GM20000 (cell line): Measurements from ENCODE around the gene ZNF296.

ENCODE experiments used
- DNase-seq: peaks from one replicate; pipeline ENCODE4 v3.0.0; 2012; ENCODE audit warnings: low spot score
- TF ChIP-seq, protein P1 (sequence below): IDR thresholded peaks from 2 replicates; pipeline ENCODE4 v1.5.1; 2012; ENCODE audit warnings: mild to moderate bottlenecking, control low read depth; ENCODE audit errors: extremely low read depth, missing control alignments

Gene ZNF296

DNA sequence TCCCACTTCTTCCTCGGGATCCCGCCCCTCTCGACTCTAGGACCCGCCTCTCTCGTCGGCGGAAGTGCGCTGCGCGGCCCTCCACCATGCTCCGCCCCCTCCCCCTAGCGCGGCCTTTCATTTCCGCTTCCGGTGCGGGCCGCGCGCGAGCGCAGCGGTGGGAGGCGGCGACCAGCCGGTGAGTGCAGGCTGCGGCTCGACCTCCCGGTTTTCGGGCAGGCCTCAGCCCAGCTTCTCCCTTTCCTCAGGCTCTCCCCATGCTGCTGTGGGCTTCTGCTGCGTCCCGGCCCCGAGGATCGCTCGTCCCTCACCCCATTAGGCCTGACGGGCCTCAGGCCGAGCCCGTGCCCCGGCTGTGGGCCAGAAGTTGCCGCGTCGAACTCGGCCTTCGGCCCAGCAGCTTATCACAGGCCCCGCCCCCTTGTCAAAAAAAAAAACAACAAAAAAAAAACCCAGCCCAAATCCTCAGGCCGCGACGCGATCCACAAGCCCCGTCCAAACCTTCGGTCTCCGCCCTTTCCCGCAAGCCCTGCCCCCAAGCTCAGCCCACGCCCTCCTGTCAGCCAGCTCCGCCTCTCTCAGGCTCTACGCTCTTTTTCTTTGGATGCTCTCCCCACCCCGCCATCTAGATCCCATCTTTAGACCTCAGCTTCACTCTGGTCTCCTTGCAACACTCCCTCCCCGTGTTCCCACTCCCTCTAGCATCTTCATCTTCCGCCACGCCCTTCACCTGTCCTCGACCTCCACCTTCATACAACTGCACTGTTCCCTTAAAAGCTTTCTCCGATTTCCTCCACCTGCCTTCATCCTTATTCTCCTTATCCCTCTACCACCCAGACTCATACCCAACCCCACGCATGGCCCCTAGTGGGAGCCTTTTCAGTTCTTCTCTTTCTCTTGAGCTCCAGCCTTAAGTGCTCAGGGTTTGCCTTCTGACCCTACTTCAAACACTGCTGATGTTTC lies 37.1 kb downstream of the ZNF296 start, which contains the start of gene CLASRP:
TSS of gene CLASRP (plus strand) at position 115 of the 963 bp plus-strand sequence. CDS start 1,168 bp downstream, outside the sequence.
- TF ChIP-seq, protein P1, sequence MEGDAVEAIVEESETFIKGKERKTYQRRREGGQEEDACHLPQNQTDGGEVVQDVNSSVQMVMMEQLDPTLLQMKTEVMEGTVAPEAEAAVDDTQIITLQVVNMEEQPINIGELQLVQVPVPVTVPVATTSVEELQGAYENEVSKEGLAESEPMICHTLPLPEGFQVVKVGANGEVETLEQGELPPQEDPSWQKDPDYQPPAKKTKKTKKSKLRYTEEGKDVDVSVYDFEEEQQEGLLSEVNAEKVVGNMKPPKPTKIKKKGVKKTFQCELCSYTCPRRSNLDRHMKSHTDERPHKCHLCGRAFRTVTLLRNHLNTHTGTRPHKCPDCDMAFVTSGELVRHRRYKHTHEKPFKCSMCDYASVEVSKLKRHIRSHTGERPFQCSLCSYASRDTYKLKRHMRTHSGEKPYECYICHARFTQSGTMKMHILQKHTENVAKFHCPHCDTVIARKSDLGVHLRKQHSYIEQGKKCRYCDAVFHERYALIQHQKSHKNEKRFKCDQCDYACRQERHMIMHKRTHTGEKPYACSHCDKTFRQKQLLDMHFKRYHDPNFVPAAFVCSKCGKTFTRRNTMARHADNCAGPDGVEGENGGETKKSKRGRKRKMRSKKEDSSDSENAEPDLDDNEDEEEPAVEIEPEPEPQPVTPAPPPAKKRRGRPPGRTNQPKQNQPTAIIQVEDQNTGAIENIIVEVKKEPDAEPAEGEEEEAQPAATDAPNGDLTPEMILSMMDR = no peak
- peak; percentile 92 for DNase-seq

DNA sequence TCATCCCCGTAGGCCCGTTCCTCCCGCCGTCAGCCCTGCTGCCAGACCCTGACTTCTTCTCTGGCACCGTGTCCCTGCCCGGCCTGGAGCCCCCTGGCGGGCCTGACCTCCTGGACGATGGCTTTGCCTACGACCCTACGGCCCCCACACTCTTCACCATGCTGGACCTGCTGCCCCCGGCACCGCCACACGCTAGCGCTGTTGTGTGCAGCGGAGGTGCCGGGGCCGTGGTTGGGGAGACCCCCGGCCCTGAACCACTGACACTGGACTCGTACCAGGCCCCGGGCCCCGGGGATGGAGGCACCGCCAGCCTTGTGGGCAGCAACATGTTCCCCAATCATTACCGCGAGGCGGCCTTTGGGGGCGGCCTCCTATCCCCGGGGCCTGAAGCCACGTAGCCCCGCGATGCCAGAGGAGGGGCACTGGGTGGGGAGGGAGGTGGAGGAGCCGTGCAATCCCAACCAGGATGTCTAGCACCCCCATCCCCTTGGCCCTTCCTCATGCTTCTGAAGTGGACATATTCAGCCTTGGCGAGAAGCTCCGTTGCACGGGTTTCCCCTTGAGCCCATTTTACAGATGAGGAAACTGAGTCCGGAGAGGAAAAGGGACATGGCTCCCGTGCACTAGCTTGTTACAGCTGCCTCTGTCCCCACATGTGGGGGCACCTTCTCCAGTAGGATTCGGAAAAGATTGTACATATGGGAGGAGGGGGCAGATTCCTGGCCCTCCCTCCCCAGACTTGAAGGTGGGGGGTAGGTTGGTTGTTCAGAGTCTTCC lies 38.7 kb downstream of the ZNF296 start:
- TF ChIP-seq, protein P1 = no peak
- DNase-seq = no peak

DNA sequence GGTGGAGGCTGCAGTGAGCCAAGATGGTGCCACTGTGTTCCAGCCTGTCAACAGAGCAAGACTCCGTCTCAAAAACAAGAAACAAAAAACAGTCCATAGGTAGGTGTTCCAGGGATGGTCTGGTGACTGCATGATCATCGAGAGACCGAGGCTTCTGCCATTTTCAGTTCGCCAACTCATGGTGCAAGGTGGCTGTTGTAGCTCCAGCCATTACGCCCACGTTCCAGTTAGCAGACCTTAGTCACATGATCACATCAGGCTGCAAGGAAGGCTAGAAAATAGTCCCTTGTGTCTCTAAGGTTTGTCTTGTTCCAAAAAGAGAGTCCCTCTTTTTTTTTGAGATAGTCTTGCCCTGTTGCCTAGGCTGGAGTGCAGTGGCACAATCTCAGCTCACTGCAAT lies 40.5 kb downstream of the ZNF296 start:
- TF ChIP-seq, protein P1 = no peak

DNA sequence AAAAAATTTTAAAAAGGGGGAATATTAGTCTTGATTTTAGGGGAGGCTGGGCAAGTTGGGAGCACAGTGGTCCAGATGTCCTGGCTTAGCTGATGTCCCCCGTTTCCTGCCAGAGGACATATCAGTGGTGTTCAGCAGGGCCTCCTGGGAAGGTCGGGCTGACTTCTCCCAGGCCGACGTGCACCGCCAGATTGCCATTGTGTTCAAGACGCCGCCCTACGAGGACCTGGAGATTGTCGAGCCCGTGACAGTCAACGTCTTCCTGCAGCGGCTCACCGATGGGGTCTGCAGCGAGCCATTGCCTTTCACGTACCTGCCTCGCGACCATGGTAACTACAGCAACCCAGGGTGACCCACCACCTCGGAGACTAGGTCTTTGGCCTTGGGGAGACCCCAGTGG lies 43.9 kb downstream of the ZNF296 start:
- DNase-seq = no peak
- TF ChIP-seq, protein P1 = no peak

More for the DNA sequence above, 40.5 kb downstream of the ZNF296 start:
- no peak for DNase-seq

DNA sequence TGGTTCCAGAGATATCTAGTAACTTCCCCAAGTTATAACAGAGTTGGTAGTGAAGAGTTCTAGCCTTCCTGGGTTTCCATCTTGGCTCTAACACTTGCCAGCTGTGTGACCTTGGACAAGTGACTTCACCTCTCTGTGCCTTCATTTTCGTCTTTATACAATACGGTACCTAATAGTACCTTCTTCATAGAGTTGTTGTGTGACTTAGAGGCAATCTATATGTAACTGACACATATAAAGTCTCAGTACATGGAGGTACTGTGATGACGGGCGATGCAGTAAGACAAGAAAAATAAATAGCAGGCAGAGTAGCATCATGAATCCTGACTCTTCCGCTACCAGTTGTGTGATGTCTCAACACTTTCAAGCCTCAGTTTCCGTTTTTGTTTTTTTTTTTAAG lies 45.5 kb downstream of the ZNF296 start:
- TF ChIP-seq, protein P1 = no peak
- DNase-seq = no peak

DNA sequence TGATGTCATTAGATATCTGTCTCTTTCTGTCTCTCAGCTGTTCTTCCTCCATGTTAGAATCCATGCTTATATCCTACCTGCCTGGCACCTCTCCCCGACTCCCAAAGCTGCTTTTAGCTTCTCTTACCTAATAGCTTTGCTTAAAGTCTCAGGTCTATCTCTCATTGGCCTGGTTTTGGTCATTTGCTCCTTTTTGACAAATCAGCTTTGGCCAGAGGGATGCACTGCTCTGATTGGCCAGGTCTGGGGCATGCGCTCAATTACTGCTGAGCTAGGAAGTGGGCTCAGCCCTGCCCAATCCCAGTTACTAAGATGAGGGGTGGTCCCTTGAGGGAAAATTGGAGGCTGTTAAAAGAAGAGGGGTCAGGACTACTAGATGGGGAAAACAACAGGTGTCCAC lies 48.9 kb downstream of the ZNF296 start:
- DNase-seq = no peak
- TF ChIP-seq, protein P1 = no peak

DNA sequence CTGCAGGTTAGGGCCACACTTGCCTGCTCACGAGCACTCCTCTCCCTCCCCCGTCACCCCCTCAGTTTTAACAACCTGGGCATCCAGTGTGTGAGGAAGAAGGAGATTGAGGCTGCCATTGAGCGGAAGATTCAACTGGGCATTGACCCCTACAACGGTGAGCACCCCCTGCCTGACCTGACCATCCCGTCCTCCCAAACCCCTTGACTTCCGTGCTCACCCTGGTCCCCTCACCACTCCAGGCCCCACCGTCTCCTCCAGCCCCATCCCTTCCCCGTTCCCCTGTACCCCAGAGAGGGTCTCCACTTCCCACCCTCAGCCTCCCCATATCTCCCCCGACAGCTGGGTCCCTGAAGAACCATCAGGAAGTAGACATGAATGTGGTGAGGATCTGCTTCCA lies 51.0 kb downstream of the ZNF296 start:
- no peak for DNase-seq
- TF ChIP-seq, protein P1 = no peak
